Choroid plexus epithelial cell (primary cell): ENCODE results near the gene PPM1L.

Source experiments
- DNase-seq: peaks from one replicate; pipeline ENCODE4 v3.0.0-alpha.2; 2010; ENCODE audit warnings: low read depth
- H3K4me3 ChIP-seq: 2 replicates; pipeline ENCODE4 v1.5.1; 2011; ENCODE audit warnings: low read depth, mild to moderate bottlenecking, control low read depth, low read length, moderate library complexity
- TF ChIP-seq, protein P1 (sequence below): conservative IDR thresholded peaks from 2 replicates; pipeline ENCODE4 v1.5.1; 2011; ENCODE audit warnings: low read depth, mild to moderate bottlenecking, control low read depth, inconsistent platforms, low read length, moderate library complexity

The PPM1L gene

DNA sequence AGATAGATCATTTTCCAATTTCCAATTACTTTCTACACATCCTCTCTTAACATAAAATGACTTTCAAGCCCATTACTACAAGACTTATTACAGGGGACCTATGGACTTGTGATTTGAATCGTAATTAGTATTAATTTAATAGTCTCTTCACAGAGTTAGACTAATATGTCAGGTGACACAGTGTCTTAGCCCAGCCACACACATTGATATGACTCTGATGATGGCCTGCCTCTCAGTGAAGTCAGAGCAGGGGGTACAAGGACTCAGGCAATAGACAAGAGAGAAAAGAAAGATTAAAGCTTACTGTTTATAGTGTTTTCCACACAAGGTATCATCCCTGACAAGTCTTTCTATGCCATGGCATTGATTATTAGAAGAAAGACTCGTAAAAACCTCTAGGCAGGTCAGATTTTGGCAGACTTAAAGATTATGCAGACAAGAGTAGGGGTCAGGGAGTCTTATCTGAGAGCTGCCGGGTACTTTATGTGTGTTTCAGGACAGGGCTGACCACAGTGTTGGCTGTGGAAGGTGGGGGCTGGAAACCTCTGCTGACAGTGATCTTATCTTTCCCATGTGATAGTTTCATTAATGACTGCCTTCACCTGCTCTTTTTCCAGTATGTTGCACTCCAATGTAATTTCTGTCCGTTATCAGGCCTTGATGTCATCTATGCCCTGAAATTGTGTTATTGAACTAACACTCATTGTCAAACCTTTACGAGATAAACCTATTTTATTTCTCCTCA lies 299.0 kb downstream of the PPM1L start:
- no peak overlapping the region for H3K4me3 ChIP-seq
- no peak for DNase-seq
- TF ChIP-seq, protein P1, sequence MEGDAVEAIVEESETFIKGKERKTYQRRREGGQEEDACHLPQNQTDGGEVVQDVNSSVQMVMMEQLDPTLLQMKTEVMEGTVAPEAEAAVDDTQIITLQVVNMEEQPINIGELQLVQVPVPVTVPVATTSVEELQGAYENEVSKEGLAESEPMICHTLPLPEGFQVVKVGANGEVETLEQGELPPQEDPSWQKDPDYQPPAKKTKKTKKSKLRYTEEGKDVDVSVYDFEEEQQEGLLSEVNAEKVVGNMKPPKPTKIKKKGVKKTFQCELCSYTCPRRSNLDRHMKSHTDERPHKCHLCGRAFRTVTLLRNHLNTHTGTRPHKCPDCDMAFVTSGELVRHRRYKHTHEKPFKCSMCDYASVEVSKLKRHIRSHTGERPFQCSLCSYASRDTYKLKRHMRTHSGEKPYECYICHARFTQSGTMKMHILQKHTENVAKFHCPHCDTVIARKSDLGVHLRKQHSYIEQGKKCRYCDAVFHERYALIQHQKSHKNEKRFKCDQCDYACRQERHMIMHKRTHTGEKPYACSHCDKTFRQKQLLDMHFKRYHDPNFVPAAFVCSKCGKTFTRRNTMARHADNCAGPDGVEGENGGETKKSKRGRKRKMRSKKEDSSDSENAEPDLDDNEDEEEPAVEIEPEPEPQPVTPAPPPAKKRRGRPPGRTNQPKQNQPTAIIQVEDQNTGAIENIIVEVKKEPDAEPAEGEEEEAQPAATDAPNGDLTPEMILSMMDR = no peak

DNA sequence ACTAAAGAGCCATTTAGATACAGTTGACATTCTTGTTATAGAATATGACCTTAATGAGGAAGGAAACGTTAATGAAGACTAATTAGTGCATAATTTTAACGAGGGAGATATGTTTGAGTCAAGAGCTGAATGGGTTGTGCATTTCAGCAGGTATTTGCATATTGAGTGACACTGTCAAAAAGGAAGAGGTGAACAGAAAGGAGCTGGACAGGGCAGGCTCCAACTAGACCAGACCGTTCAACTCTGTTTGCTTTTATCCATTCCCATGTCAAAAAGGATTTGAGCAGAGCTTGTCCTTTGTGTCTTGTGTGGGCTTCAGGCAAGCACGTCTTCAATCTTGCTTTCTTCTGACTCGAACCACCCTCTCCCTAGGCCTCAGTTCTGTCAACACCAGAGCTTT lies 308.4 kb downstream of the PPM1L start:
- H3K4me3 ChIP-seq = no peak overlapping the region
- TF ChIP-seq, protein P1 = no peak
- DNase-seq = no peak

DNA sequence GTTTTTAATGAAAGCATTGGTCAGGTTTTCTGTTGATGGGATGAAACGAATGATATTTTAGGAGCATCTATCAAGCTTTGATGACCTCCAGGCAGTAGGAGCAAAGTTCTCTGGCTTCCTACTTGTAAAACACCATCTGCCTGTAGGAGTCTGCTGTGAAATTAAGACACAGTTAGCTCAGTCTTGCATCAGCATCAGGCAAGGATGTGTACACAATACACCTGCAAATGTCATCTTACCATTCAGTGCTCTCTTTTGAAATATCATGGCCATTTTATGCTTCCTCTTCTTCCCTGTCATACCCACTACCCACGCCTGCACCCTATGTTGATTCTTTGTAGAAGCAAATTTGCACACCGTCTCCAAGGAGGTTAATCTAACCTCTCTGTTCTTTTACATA lies 310.9 kb downstream of the PPM1L start:
- TF ChIP-seq, protein P1 = no peak
- DNase-seq = no peak
- H3K4me3 ChIP-seq = no peak overlapping the region

DNA sequence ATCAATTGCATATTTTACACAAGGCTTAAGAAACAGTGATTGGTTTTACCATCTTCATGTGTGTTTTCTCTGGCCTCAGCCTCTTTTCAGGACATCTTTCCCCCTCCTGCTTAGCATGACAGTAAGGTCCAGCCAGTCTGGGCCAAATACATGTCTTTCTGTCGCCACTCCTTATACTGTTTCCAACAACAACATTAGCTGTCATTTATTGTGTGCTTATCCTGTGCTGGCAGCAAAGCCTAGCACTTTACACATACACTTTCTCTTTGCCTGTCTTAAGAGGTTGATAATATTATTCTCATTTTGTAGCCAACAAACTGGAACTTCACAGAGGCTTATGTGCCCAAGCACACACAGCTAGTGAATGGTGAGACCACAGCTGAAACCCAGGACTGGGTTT lies 311.3 kb downstream of the PPM1L start:
- H3K4me3 ChIP-seq = no peak overlapping the region
- no peak for DNase-seq
- TF ChIP-seq, protein P1 = no peak

DNA sequence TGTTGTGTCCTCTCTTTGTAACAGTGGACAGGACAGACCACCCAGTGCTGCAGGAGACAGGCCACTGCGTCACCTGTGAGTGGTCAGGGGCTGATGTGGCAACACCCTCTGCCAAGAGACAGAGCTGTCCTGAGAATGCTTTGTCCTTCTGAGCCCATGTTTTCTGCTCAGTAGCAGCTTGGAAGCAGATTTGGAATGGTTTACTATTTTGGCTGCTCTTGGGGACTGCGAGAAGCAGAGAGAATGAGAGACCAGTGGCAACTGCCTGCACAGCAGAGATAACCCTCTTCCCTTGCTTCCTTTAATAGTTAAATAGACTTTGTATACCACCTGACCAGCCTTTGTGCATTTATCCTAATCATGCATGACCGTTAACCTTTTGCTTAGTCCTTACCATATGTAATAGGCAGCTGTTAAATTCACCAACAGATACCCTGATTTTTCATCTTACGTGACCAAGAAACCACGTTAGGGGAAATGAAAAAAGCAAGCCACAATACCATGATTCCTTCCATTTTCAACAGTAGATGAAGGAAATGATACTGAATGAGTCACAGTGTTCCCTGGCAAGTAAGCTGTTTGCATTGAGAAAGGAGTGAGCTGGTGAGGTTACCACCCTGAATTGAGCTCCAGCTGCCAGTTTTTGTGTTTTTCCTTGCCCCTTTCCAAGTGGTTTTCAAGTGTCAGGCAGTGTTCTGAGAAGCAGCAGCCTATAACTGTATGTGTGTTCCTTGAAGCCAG lies 313.6 kb downstream of the PPM1L start:
- H3K4me3 ChIP-seq = no peak overlapping the region
- TF ChIP-seq, protein P1 = no peak
- peak; percentile 57 for DNase-seq

DNA sequence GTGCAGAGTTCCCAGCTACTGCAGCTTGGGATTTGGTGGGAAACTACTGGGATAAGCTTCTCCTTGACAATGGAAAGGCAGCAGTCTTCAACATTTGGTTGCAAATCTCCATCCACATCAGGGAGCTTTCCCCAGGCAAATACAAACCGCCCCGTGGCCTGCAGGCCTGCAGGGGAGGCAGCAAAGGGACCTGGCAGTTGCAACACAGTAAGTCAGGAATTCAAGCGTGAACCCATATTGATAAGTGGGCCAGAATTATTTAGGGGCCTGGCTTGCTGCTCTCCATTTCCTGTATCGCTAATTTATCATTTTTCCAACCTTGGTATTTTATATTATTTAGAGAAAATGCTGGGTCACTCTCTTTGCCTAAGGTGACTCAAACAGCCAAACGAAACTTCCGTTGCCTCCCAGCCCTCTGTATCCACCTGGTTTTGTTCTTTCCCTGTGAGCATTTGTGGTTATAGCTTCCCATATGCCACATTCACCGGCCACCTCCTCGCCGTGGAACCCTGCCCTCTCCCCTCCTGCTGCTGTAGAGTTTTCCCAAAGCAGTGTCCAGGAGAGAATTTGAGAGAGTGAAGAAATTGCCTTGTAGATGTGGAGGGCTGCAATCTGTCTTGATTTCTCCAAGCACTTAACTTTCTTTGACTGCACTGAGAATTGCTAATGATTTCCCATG lies 314.4 kb downstream of the PPM1L start:
- no peak for DNase-seq
- TF ChIP-seq, protein P1 = no peak
- no peak overlapping the region for H3K4me3 ChIP-seq
